ENCODE results near the gene TMEM258. TPM values are rescaled to one million over a fixed set of nuclear protein-coding genes. Genes with fewer than 3 reads are reported as not detected.

TMEM258 gene
- total RNA-seq, 1 donor, result 76.4 TPM

- TF ChIP-seq CTCF (IDR thresholded peaks at IDR 0.05; ENCODE audit: insufficient read depth, low read depth, low read length), result no peak
- H3K4me3 ChIP-seq (ENCODE audit: low read depth, low read length), result no peak overlapping the region
- no peak for DNase-seq (ENCODE audit: low read depth)
These were observed 10.8 kb downstream of the TMEM258 start for GRCh38 chr11:61781585-61781984.

GRCh38 chr11:61780581-61781162, 11.7 kb downstream of the TMEM258 start:
- no peak for DNase-seq (ENCODE audit: low read depth)
- no peak overlapping the region for H3K4me3 ChIP-seq (ENCODE audit: low read depth, low read length)
- TF ChIP-seq CTCF (IDR thresholded peaks at IDR 0.05; ENCODE audit: insufficient read depth, low read depth, low read length), result no peak

GRCh38 chr11:61779666-61780525, 12.5 kb downstream of the TMEM258 start:
- no peak for TF ChIP-seq CTCF (IDR thresholded peaks at IDR 0.05; ENCODE audit: insufficient read depth, low read depth, low read length)
- H3K4me3 ChIP-seq (ENCODE audit: low read depth, low read length), result no peak overlapping the region
- DNase-seq (ENCODE audit: low read depth), result no peak

GRCh38 chr11:61778920-61779650, 13.3 kb downstream of the TMEM258 start:
- no peak for TF ChIP-seq CTCF (IDR thresholded peaks at IDR 0.05; ENCODE audit: insufficient read depth, low read depth, low read length)
- no peak for DNase-seq (ENCODE audit: low read depth)
- no peak overlapping the region for H3K4me3 ChIP-seq (ENCODE audit: low read depth, low read length)

GRCh38 chr11:61778357-61778886, 14.0 kb downstream of the TMEM258 start:
- no peak for TF ChIP-seq CTCF (IDR thresholded peaks at IDR 0.05; ENCODE audit: insufficient read depth, low read depth, low read length)
- no peak for DNase-seq (ENCODE audit: low read depth)
- H3K4me3 ChIP-seq (ENCODE audit: low read depth, low read length), result no peak overlapping the region

- DNase-seq (ENCODE audit: low read depth), result no peak
- no peak for TF ChIP-seq CTCF (IDR thresholded peaks at IDR 0.05; ENCODE audit: insufficient read depth, low read depth, low read length)
- no peak overlapping the region for H3K4me3 ChIP-seq (ENCODE audit: low read depth, low read length)
These were observed 14.9 kb downstream of the TMEM258 start for GRCh38 chr11:61777234-61778090.

Data from fibroblast of villous mesenchyme (primary cell).